HG03469 (cell line): ENCODE data around the gene EPS8.
A peak's percentile ranks its signal among the peaks of the same experiment; 100 is the strongest.

Source experiments
- ATAC-seq: cut with Tn5 transposase; IDR thresholded peaks from one replicate; pipeline ENCODE4 v1.9.1; 2021; ENCODE audit warnings: mild to moderate bottlenecking, moderate library complexity, moderate number of reproducible peaks; ENCODE audit not compliant: unreplicated experiment

EPS8 gene

GRCh38 chr12:15721316-15722115, 67.7 kb downstream of the EPS8 start:
- no peak for ATAC-seq

GRCh38 chr12:15720295-15720694, 68.9 kb downstream of the EPS8 start:
- no peak for ATAC-seq

- ATAC-seq: no peak
These were observed 70.0 kb downstream of the EPS8 start for GRCh38 chr12:15719230-15719629.

GRCh38 chr12:15717940-15718567, 71.1 kb downstream of the EPS8 start:
- no peak for ATAC-seq

GRCh38 chr12:15716581-15716980, 72.6 kb downstream of the EPS8 start:
- no peak for ATAC-seq

GRCh38 chr12:15714256-15714655, 74.9 kb downstream of the EPS8 start:
- no peak for ATAC-seq

- ATAC-seq: no peak
These were observed 76.1 kb downstream of the EPS8 start for GRCh38 chr12:15712823-15713660.

- ATAC-seq: no peak
These were observed 77.0 kb downstream of the EPS8 start for GRCh38 chr12:15712160-15712559.

GRCh38 chr12:15710860-15711510, 78.2 kb downstream of the EPS8 start:
- ATAC-seq: no peak

- no peak for ATAC-seq
These were observed 79.6 kb downstream of the EPS8 start for GRCh38 chr12:15709551-15709950.

- no peak for ATAC-seq
These were observed 80.7 kb downstream of the EPS8 start for GRCh38 chr12:15708396-15709076.

- no peak for ATAC-seq
These were observed 81.5 kb downstream of the EPS8 start for GRCh38 chr12:15707516-15708199.

- ATAC-seq: no peak
These were observed 83.0 kb downstream of the EPS8 start for GRCh38 chr12:15706010-15706676.

GRCh38 chr12:15705606-15706005, 83.6 kb downstream of the EPS8 start:
- no peak for ATAC-seq

GRCh38 chr12:15702276-15702675, 86.9 kb downstream of the EPS8 start:
- ATAC-seq: no peak

GRCh38 chr12:15701631-15702156, 87.5 kb downstream of the EPS8 start:
- no peak for ATAC-seq

GRCh38 chr12:15701206-15701605, 88.0 kb downstream of the EPS8 start:
- ATAC-seq: peak; percentile 35

GRCh38 chr12:15700595-15700994, 88.6 kb downstream of the EPS8 start:
- peak; percentile 74 for ATAC-seq

- no peak for ATAC-seq
These were observed 89.3 kb downstream of the EPS8 start for GRCh38 chr12:15699886-15700285.
